HG03280 (cell line): Measurements from ENCODE around the gene CARMIL1.

Experiments
- ATAC-seq: cut with Tn5 transposase; IDR thresholded peaks from one replicate; pipeline ENCODE4 v1.9.1; 2021; ENCODE audit warnings: mild to moderate bottlenecking, moderate library complexity; ENCODE audit not compliant: unreplicated experiment

The CARMIL1 gene

GRCh38 chr6:25278914-25279747, at the start of gene CARMIL1:
Gene CARMIL1, plus strand, starts transcription at chr6:25279374. Its CDS starts 422 bp downstream, at chr6:25279796.
- ATAC-seq: peak; percentile 77

DNA sequence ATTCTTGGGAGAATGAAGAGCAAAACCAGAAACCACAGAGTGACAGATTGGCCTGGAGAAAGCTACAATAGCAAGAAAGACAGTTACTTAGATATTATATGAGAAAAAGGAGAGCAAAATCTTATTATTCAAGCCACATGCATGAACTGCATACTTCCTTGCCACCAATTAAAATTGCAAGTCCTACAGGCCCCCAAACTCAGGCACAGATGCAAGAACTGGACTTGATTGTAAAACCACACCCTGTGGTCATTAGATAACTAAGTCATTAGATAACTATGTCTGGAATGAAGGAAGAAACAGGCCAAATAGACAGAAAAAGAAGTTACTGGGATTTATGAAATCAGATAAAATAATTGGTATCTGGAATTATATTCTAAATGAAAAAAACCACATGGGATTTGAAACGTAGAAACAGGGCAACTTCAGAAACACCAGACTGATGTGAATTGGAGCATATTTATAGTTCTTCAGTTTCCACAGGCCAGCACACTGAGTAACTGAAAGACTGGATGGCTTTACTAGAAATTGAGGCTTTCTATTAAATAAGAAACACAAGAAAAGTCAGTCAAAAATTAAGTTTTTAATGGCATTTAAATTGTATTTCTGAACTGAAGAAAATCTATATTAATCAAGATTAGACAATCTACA, 49.4 kb upstream of the CARMIL1 start:
- no peak for ATAC-seq

DNA sequence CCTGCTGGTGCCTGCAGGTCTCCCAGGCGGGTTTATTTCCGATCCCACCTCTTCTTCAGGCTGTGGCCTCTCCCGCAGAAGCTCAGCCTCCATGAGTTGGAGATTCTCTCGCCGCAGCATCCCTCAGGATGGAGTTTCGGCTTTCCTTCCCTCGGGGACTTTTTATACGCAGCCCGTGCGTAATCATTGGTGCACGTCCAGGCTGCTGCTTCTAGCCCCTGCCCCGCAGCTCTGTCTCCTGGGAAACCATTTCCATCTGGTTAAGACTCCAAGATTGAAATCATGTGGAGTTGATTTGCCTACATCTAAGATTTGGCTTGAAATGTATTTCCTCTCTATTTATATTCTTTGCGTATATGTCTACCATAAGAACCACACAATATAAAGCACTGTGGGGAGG, 46.7 kb upstream of the CARMIL1 start:
- ATAC-seq: no peak

- ATAC-seq: no peak
Measured at GRCh38 chr6:25233226-25233625, 45.9 kb upstream of the CARMIL1 start.

- no peak for ATAC-seq
Measured at GRCh38 chr6:25237579-25237978, 41.6 kb upstream of the CARMIL1 start.

- ATAC-seq: no peak
Measured at GRCh38 chr6:25239059-25239458, 40.1 kb upstream of the CARMIL1 start.

DNA sequence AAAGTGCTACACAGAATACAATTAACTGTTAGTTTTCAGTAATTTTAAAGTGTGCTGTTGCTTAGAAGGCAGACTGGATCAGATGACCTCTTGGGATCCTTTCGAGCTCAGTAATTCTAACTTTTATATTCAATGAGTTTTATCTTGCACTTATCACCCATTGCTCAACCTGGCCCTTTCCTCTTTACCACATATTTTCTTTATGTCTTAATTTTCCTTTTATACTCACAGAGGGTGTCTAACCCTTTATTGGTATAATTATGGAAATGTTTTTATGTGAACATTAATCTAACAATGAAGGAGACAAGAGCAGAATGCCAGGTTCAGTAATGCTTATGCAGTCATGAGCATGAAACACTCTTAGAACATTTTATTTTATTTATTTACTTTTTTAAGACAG, 39.7 kb upstream of the CARMIL1 start:
- ATAC-seq: no peak

GRCh38 chr6:25242567-25242966, 36.6 kb upstream of the CARMIL1 start:
- no peak for ATAC-seq

GRCh38 chr6:25244865-25245264, 34.3 kb upstream of the CARMIL1 start:
- no peak for ATAC-seq

- ATAC-seq: no peak
Measured at GRCh38 chr6:25248123-25248522, 31.1 kb upstream of the CARMIL1 start.

DNA sequence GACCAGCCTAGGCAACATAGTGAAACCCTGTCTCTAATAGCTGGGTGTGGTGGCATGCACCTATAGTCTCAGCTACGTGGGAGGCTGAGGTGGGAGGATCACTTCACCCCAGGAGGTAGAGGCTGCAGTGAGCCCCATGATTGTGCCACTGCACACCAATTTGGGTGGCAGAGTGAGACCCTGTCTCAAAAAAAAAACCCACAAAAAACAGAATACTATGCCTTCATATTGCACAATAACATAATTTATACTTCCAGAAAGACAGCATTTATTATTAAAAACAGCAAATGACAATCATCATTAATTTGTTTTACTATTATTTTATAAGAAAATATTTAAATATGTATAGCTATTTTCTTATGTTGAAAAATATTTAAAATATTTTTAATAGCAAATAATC, 30.0 kb upstream of the CARMIL1 start:
- no peak for ATAC-seq

DNA sequence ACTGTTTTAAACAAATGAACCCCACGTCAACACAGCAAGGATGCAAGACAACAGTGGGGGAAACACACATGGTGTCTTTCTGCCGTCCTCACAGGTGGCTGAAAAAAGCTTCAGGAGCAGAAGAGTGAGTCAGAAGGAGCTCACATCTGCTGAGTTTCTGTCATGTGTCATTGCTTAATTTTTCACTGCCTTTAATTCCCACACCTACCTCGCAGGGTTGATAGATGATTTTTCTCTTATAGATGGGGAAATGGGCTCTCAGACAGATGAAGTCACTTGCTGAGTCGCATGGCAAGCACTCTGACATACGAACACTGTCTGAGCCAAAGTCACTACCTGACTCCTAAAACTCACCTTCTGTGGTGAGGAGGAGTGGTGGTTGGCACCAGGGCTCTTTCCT, 28.3 kb upstream of the CARMIL1 start:
- peak; percentile 74 for ATAC-seq

DNA sequence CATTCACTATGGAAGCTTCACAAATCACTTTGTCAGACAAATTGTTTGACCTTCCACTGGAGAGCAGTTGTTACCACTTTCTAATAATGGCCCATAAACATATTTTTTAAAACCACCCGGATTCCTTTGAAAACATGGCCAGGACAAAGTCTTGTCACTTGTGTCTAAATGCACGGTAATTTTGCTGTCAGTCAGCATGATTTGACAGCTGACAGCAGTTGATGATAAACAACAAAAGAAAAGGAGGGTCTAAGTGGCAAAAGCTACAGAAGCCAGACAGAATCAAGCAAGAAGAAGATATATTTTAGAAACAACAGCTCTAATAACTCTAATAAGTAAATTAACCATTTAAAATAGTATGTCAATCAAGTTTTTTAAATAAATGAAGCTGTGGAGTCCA, 27.7 kb upstream of the CARMIL1 start:
- no peak for ATAC-seq

- no peak for ATAC-seq
Measured at GRCh38 chr6:25253351-25253750, 25.8 kb upstream of the CARMIL1 start.

DNA sequence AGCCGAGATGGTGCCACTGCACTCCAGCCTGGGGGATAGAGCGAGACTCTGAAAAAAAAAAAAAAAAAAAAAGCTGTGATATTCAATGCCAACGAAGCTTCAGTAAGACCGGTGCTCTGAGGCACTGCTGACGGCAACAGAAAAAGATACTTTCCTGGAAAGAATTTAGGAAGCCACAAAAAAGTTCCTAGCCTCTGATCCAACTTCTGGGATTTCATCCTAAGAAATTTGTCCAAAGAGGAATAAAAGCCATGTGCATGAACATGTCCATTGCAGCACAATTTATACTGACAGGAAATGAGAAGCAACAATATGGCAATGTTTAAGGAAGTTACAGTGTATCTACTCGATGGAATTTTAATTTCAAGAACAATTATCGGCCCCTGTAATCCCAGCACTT, 24.5 kb upstream of the CARMIL1 start:
- no peak for ATAC-seq

DNA sequence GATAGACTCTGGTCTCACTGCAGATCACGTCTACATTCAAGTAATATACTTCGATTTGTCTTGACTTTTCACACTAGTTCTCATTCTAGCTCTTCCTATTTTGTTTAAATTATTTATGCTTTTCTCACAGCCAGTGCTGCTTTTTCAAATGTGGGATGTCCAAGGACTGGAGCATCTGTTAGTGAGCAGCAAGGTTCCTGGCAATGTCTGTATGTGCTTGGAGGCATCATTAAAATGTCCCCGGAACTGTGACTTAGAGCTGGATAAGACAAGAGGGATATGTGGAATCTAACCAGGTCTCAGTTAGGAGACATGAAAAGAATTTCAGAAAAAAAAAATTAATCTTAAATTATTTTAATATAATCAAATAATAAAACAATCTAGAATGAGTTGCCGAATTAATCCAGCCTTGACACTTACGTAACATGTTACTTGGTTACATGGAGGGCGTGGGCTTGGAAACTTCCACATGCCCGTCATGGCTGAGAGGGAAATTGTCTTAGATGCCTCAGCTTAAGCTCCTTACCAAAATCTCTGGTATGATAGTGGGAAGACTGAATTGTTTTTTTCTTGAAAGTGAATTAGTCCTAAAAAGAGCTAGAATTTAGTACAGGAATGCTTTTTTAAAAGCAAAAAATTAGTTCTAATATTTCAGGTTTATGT, 21.4 kb upstream of the CARMIL1 start:
- no peak for ATAC-seq

GRCh38 chr6:25259756-25260155, 19.4 kb upstream of the CARMIL1 start:
- ATAC-seq: no peak

- no peak for ATAC-seq
Measured at GRCh38 chr6:25263657-25264056, 15.5 kb upstream of the CARMIL1 start.

- no peak for ATAC-seq
Measured at GRCh38 chr6:25266456-25267100, 12.6 kb upstream of the CARMIL1 start.

- ATAC-seq: no peak
Measured at GRCh38 chr6:25267662-25268061, 11.5 kb upstream of the CARMIL1 start.

DNA sequence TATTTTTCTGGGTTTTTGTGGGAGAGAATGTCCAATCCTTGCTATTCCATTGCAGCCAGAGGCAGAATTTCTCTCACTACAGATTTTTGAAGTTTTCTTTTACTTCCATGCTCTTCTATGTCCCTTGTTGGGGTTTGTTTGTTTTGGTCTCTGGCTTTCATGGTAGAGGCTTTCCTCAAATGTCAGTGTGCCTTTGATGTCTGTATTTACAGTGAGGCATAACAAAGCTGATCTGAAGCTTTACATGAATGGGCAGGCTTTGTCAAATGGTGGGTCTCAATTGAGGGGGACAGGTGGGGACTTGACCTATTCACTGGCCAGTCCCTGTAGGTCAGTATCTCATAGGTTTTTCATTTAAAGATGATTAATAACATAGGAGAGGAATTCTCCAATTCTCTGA, 8.6 kb upstream of the CARMIL1 start:
- no peak for ATAC-seq
